ENCODE data around the gene EDDM13. TPM values are rescaled to one million over a fixed set of nuclear protein-coding genes. Genes with fewer than 3 reads are reported as not detected.

The EDDM13 gene
- total and polyA plus RNA-seq, 2 donors (not counting 3 experiments of a cell fraction or from before 2014, with no cell fraction given), result 0.51 TPM; not detected in 1

Small RNAs within 50 kb of the gene (small RNA-seq; reads per million reads assigned to genes)
- gene RF00019 (ENCODE audit: insufficient read depth, insufficient read length, low read depth, low replicate concordance), result not detected

Other genes starting within 250 kb of the EDDM13 start
- gene ZNF787, start 151.5 kb upstream of the EDDM13 start, total RNA-seq, result 31.8 and 32.7 TPM in 2 replicates
- gene ZNF787, start 151.5 kb upstream of the EDDM13 start, polyA plus RNA-seq, result 11.6 and 16.4 TPM in 2 replicates
- 37.1 and 37.2 TPM in 2 replicates for gene ZNF444, start 131.5 kb upstream of the EDDM13 start, total RNA-seq
- 41.7 and 45.6 TPM in 2 replicates for gene ZNF444, start 131.5 kb upstream of the EDDM13 start, polyA plus RNA-seq
- not detected in 2 replicates for gene GALP, start 96.7 kb upstream of the EDDM13 start, total RNA-seq
- gene GALP, start 96.7 kb upstream of the EDDM13 start, polyA plus RNA-seq, result not detected in 2 replicates
- gene ZSCAN5B, start 75.0 kb upstream of the EDDM13 start, total RNA-seq, result not detected in 2 replicates
- gene ZSCAN5B, start 75.0 kb upstream of the EDDM13 start, polyA plus RNA-seq, result 0.07 TPM in 1 of 2 replicates, not detected in the other
- gene ZSCAN5C, start 70.5 kb upstream of the EDDM13 start, total RNA-seq, result not detected in 2 replicates
- not detected in 2 replicates for gene ZSCAN5C, start 70.5 kb upstream of the EDDM13 start, polyA plus RNA-seq
- 12.0 and 12.2 TPM in 2 replicates for gene ZSCAN5A, start 42.1 kb downstream of the EDDM13 start, total RNA-seq
- 5.1 and 9.9 TPM in 2 replicates for gene ZSCAN5A, start 42.1 kb downstream of the EDDM13 start, polyA plus RNA-seq
- gene ZNF582, start 120.8 kb downstream of the EDDM13 start, total RNA-seq, result 2.2 and 2.9 TPM in 2 replicates
- gene ZNF582, start 120.8 kb downstream of the EDDM13 start, polyA plus RNA-seq, result 2.2 and 2.5 TPM in 2 replicates
- 2.4 and 4.8 TPM in 2 replicates for gene ZNF583, start 131.6 kb downstream of the EDDM13 start, total RNA-seq
- gene ZNF583, start 131.6 kb downstream of the EDDM13 start, polyA plus RNA-seq, result 0.99 TPM in 2 replicates
- 1.3 and 1.6 TPM in 2 replicates for gene ZNF667, start 204.6 kb downstream of the EDDM13 start, total RNA-seq
- 0.29 and 0.35 TPM in 2 replicates for gene ZNF667, start 204.6 kb downstream of the EDDM13 start, polyA plus RNA-seq
- 2.0 and 3.1 TPM in 2 replicates for gene ZNF471, start 235.1 kb downstream of the EDDM13 start, total RNA-seq
- 0.70 and 0.92 TPM in 2 replicates for gene ZNF471, start 235.1 kb downstream of the EDDM13 start, polyA plus RNA-seq